Ovary (tissue), 3 donors: ENCODE results near the gene RBFOX2.

Experiments used
- CTCF ChIP-seq, 3 donors: fragments of 450-650 bp in 2 of 3; fragments of 200-600 bp in 1 of 3; IDR thresholded peaks; one replicate each; pipeline versions ENCODE4 v1.5.1 to v1.8.0; 2016 to 2022; ENCODE audit warnings: antibody characterized with exemption in 3 of 3, mild to moderate bottlenecking in 1 of 3
- POLR2A ChIP-seq: fragments of 450-650 bp; IDR thresholded peaks from one replicate; pipeline ENCODE4 v1.6.1; 2017; ENCODE audit warnings: antibody characterized with exemption, mild to moderate bottlenecking, moderate library complexity
- donor health status: DM: no; HTN: no; CAD: no.

- TF ChIP-seq POLR2A, result no peak
- no peak for TF ChIP-seq CTCF (IDR thresholded peaks at IDR 0.05)
Observed at GRCh38 chr22:35904336-35904692, 124.3 kb downstream of the RBFOX2 start.
